OCI-LY3 (cell line): ENCODE results near the gene NDUFA8.

Experiments
- H2AFZ ChIP-seq: fragments of 200-600, 300-600 bp; shearing (Covaris generic); 2 replicates; pipeline ENCODE4 v1.6.0; 2014; ENCODE audit warnings: antibody characterized with exemption, low read depth, low read length
- H3K27ac ChIP-seq: fragments of 200-600, 300-600 bp; sonication (generic); 2 replicates; pipeline ENCODE4 v1.5.1; 2014; ENCODE audit warnings: mild to moderate bottlenecking, low read length, moderate library complexity, mixed read lengths
- H3K27me3 ChIP-seq: fragments of 200-600, 300-600 bp; sonication (generic); 2 replicates; pipeline ENCODE4 v1.6.1; 2014; ENCODE audit warnings: low read depth, low read length, mixed read lengths
- H3K36me3 ChIP-seq: fragments of 200-600, 300-600 bp; sonication (generic); replicated peaks from 2 replicates; pipeline ENCODE3; 2014; ENCODE audit warnings: low read depth, low read length, mixed read lengths
- H3K4me1 ChIP-seq: fragments of 300-600, 200-600 bp; sonication (generic); 2 replicates; pipeline ENCODE4 v1.6.1; 2014; ENCODE audit warnings: low read length, mixed read lengths
- H3K4me2 ChIP-seq: fragments of 200-600, 300-600 bp; sonication (generic); 2 replicates; pipeline ENCODE4 v1.6.1; 2014; ENCODE audit warnings: low read length, mixed read lengths
- H3K4me3 ChIP-seq: fragments of 300-600, 200-600 bp; sonication (generic); 2 replicates; pipeline ENCODE4 v1.5.1; 2014; ENCODE audit warnings: antibody characterized with exemption, mild to moderate bottlenecking, low read length, moderate library complexity
- H3K79me2 ChIP-seq: fragments of 300-600, 200-600 bp; shearing (Covaris generic); 2 replicates; pipeline ENCODE4 v1.6.1; 2014; ENCODE audit warnings: mild to moderate bottlenecking, low read length, mixed read lengths
- H3K9ac ChIP-seq: fragments of 300-600, 200-600 bp; shearing (Covaris generic); 2 replicates; pipeline ENCODE4 v1.6.0; 2014; ENCODE audit warnings: mild to moderate bottlenecking, low read length, moderate library complexity
- H3K9me3 ChIP-seq: fragments of 200-600, 300-600 bp; shearing (Covaris generic); 2 replicates; pipeline ENCODE4 v1.6.1; 2014; ENCODE audit warnings: low read length, mixed read lengths; ENCODE audit not compliant: insufficient read depth
- H4K20me1 ChIP-seq: fragments of 200-600, 300-600 bp; sonication (generic); 2 replicates; pipeline ENCODE4 v1.6.1; 2016; ENCODE audit warnings: low read length, mixed read lengths; ENCODE audit not compliant: insufficient read depth
- EZH2phosphoT487 ChIP-seq: fragments of 200-600 bp; shearing (Covaris generic); IDR thresholded peaks from 2 replicates; pipeline ENCODE4 v1.6.1; 2018; ENCODE audit warnings: antibody characterized with exemption, mixed run types, low read depth
- TF ChIP-seq, protein P1 (sequence below): fragments of 200-600, 300-600 bp; sonication (generic); IDR thresholded peaks from 2 replicates; pipeline ENCODE4 v1.5.1; 2014; ENCODE audit warnings: antibody characterized with exemption, low read length, low read depth

Gene NDUFA8

GRCh38 chr9:122172131-122172530 is 12.6 kb upstream of the NDUFA8 start:
- H2AFZ ChIP-seq = no peak overlapping the region
- H3K27me3 ChIP-seq = peaks cover 38% of the 10 kb centered on the region
- H3K9me3 ChIP-seq = no peaks in the 10 kb centered on the region
- no peak overlapping the region for H3K4me2 ChIP-seq
- H4K20me1 ChIP-seq = no peaks in the 10 kb centered on the region
- no peak overlapping the region for H3K4me3 ChIP-seq
- TF ChIP-seq EZH2phosphoT487 = no peak
- TF ChIP-seq, protein P1, sequence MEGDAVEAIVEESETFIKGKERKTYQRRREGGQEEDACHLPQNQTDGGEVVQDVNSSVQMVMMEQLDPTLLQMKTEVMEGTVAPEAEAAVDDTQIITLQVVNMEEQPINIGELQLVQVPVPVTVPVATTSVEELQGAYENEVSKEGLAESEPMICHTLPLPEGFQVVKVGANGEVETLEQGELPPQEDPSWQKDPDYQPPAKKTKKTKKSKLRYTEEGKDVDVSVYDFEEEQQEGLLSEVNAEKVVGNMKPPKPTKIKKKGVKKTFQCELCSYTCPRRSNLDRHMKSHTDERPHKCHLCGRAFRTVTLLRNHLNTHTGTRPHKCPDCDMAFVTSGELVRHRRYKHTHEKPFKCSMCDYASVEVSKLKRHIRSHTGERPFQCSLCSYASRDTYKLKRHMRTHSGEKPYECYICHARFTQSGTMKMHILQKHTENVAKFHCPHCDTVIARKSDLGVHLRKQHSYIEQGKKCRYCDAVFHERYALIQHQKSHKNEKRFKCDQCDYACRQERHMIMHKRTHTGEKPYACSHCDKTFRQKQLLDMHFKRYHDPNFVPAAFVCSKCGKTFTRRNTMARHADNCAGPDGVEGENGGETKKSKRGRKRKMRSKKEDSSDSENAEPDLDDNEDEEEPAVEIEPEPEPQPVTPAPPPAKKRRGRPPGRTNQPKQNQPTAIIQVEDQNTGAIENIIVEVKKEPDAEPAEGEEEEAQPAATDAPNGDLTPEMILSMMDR = no peak
- H3K36me3 ChIP-seq = no peaks in the 10 kb centered on the region
- H3K4me1 ChIP-seq = no peaks in the 10 kb centered on the region
- no peaks in the 10 kb centered on the region for H3K79me2 ChIP-seq
- no peak overlapping the region for H3K27ac ChIP-seq
- H3K9ac ChIP-seq = no peak overlapping the region

GRCh38 chr9:122168356-122168755 is 8.8 kb upstream of the NDUFA8 start:
- no peak overlapping the region for H3K27ac ChIP-seq
- H3K4me3 ChIP-seq = no peak overlapping the region
- TF ChIP-seq, protein P1 = no peak
- TF ChIP-seq EZH2phosphoT487 = no peak
- H3K4me1 ChIP-seq = no peaks in the 10 kb centered on the region
- H4K20me1 ChIP-seq = no peaks in the 10 kb centered on the region
- no peaks in the 10 kb centered on the region for H3K36me3 ChIP-seq
- H3K9me3 ChIP-seq = no peaks in the 10 kb centered on the region
- H3K79me2 ChIP-seq = no peaks in the 10 kb centered on the region
- no peak overlapping the region for H3K4me2 ChIP-seq
- H3K9ac ChIP-seq = no peak overlapping the region
- no peak overlapping the region for H2AFZ ChIP-seq
- H3K27me3 ChIP-seq = peaks cover 41% of the 10 kb centered on the region

GRCh38 chr9:122164286-122164685 is 4.7 kb upstream of the NDUFA8 start:
- Histone ChIP-seq H3K4me2 (no peak overlapping the region), H4K20me1 (no peaks in the 10 kb centered on the region)

GRCh38 chr9:122162415-122162814 is 2.8 kb upstream of the NDUFA8 start:
- H3K9ac ChIP-seq = no peak overlapping the region

More at GRCh38 chr9:122164286-122164685, 4.7 kb upstream of the NDUFA8 start:
- no peak overlapping the region for H3K27ac ChIP-seq
- no peaks in the 10 kb centered on the region for H3K4me1 ChIP-seq
- H3K4me3 ChIP-seq = no peak overlapping the region
- peaks cover 3% of the 10 kb centered on the region for H3K79me2 ChIP-seq
- H3K9ac ChIP-seq = no peak overlapping the region
- no peaks in the 10 kb centered on the region for H3K36me3 ChIP-seq
- no peak overlapping the region for H2AFZ ChIP-seq
- TF ChIP-seq, protein P1 = no peak
- no peak for TF ChIP-seq EZH2phosphoT487
- H3K27me3 ChIP-seq = peaks cover 25% of the 10 kb centered on the region; the same call in 1 of the 2 replicates
- peaks cover 6% of the 10 kb centered on the region for H3K9me3 ChIP-seq

More at GRCh38 chr9:122162415-122162814, 2.8 kb upstream of the NDUFA8 start:
- H2AFZ ChIP-seq = no peak overlapping the region
- peaks cover 7% of the 10 kb centered on the region; the same call in 1 of the 2 replicates for H3K4me1 ChIP-seq
- TF ChIP-seq EZH2phosphoT487 = no peak
- TF ChIP-seq, protein P1 = no peak
- no peaks in the 10 kb centered on the region for H4K20me1 ChIP-seq
- H3K27ac ChIP-seq = no peak overlapping the region
- H3K4me3 ChIP-seq = no peak overlapping the region
- H3K36me3 ChIP-seq = no peaks in the 10 kb centered on the region
- peaks cover 6% of the 10 kb centered on the region for H3K9me3 ChIP-seq
- no peak overlapping the region for H3K4me2 ChIP-seq
- H3K27me3 ChIP-seq = peaks cover 18% of the 10 kb centered on the region; the same call in 1 of the 2 replicates
- peaks cover 18% of the 10 kb centered on the region for H3K79me2 ChIP-seq
